HL-60 (cell line): ENCODE results near the gene NT5C.

Experiments used
- DNase-seq, 2 experiments: peaks; one replicate each; pipeline ENCODE4 v3.0.0-alpha.2; 2010 to 2020; ENCODE audit warnings: low read depth in 1 of 2, low spot score in 1 of 2
- H3K27ac ChIP-seq: fragments of 250-450 bp; sonication (Bioruptor Pico); replicated peaks from 2 replicates; pipeline ENCODE4 v1.5.1; 2020; ENCODE audit warnings: mild to moderate bottlenecking, moderate library complexity
- H3K27me3 ChIP-seq: fragments of 250-450 bp; sonication (Bioruptor Pico); 2 replicates; pipeline ENCODE4 v1.5.1; 2021; ENCODE audit warnings: mild to moderate bottlenecking, moderate library complexity; ENCODE audit not compliant: insufficient read depth, poor library complexity, severe bottlenecking
- H3K4me3 ChIP-seq: replicated peaks from 2 replicates; pipeline ENCODE4 v1.5.1; 2011; ENCODE audit warnings: mild to moderate bottlenecking, control low read depth, low read length; ENCODE audit not compliant: insufficient read depth
- GABPA ChIP-seq: IDR thresholded peaks from 2 replicates; pipeline ENCODE4 v1.6.1; 2012; ENCODE audit warnings: low read depth
- POLR2AphosphoS5 ChIP-seq: IDR thresholded peaks from 2 replicates; pipeline ENCODE4 v1.6.1; 2012; ENCODE audit warnings: low read depth
- REST ChIP-seq: IDR thresholded peaks from 2 replicates; pipeline ENCODE4 v1.6.1; 2012; ENCODE audit warnings: low read depth; ENCODE audit not compliant: insufficient replicate concordance
- SPI1 ChIP-seq: IDR thresholded peaks from 2 replicates; pipeline ENCODE4 v1.6.1; 2012; ENCODE audit warnings: low read depth, mild to moderate bottlenecking, borderline replicate concordance
- TF ChIP-seq, protein P1 (sequence below): IDR thresholded peaks from one replicate; pipeline ENCODE4 v1.5.1; 2011; ENCODE audit warnings: low read length, control low read depth, inconsistent platforms; ENCODE audit not compliant: insufficient read depth

Gene NT5C

GRCh38 chr17:75094871-75095399, 36.6 kb downstream of the NT5C start:
- Histone ChIP-seq H3K27me3 (no peaks in the 10 kb centered on the region), H3K4me3 (no peak overlapping the region), H3K27ac (peak overlapping the region; percentile 75; the same call in 1 of the 2 replicates)
- no peak for DNase-seq
- TF ChIP-seq SPI1 (no peak), POLR2AphosphoS5 (no peak), REST (no peak), GABPA (no peak)
- TF ChIP-seq, protein P1, sequence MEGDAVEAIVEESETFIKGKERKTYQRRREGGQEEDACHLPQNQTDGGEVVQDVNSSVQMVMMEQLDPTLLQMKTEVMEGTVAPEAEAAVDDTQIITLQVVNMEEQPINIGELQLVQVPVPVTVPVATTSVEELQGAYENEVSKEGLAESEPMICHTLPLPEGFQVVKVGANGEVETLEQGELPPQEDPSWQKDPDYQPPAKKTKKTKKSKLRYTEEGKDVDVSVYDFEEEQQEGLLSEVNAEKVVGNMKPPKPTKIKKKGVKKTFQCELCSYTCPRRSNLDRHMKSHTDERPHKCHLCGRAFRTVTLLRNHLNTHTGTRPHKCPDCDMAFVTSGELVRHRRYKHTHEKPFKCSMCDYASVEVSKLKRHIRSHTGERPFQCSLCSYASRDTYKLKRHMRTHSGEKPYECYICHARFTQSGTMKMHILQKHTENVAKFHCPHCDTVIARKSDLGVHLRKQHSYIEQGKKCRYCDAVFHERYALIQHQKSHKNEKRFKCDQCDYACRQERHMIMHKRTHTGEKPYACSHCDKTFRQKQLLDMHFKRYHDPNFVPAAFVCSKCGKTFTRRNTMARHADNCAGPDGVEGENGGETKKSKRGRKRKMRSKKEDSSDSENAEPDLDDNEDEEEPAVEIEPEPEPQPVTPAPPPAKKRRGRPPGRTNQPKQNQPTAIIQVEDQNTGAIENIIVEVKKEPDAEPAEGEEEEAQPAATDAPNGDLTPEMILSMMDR = no peak

- H3K27ac ChIP-seq = peak overlapping the region; percentile 74
- no peak for DNase-seq
- H3K27me3 ChIP-seq = no peaks in the 10 kb centered on the region
- no peak overlapping the region for H3K4me3 ChIP-seq
- TF ChIP-seq, protein P1 = no peak
- TF ChIP-seq REST = no peak
- no peak for TF ChIP-seq GABPA
- TF ChIP-seq SPI1 = no peak
- TF ChIP-seq POLR2AphosphoS5 = no peak
These were observed 37.9 kb downstream of the NT5C start for GRCh38 chr17:75093548-75094158.

DNA sequence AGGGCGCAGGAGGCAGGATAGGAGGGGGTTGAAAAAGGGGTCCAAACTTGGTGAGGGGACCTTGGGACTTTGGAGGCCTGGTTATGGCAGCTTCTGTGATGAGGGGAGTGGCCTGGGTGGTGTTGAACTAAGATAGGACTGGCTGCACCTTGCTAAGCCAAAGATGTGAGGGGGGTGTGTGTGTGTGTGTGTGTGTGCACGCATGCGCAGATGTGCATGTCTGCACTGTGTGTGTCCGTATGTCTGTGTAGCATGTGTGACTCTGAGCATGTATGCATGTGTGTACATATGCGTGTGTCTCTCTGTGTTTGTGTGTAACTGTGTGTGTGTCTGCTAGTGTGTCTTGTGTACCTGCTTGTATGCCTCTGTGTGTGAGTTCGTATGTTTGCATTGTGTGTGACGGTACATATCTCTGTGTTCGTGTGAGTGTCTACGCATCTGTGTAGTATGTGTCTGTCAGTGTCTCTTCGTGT, 39.7 kb downstream of the NT5C start:
- TF ChIP-seq POLR2AphosphoS5 (no peak), SPI1 (no peak), GABPA (no peak), REST (no peak)
- TF ChIP-seq, protein P1 = no peak
- no peak for DNase-seq
- peak overlapping the region; percentile 74 for H3K27ac ChIP-seq
- no peaks in the 10 kb centered on the region for H3K27me3 ChIP-seq
- no peak overlapping the region for H3K4me3 ChIP-seq
